Suprapubic skin (tissue), 4 donors: ENCODE results near the gene CEP131.

ENCODE experiments used
- EP300 ChIP-seq: sonication (generic); formaldehyde crosslinking; IDR thresholded peaks from one replicate; pipeline ENCODE4 v1.6.1; 2017; ENCODE audit warnings: antibody characterized with exemption
- POLR2A ChIP-seq, 2 donors: fragments of 450-650 bp; IDR thresholded peaks; one replicate each; pipeline ENCODE4 v1.6.1; 2017; ENCODE audit warnings: antibody characterized with exemption in 2 of 2, mild to moderate bottlenecking in 2 of 2, moderate library complexity in 2 of 2
- POLR2AphosphoS5 ChIP-seq, 3 donors: sonication (generic); formaldehyde crosslinking; IDR thresholded peaks; one replicate each; pipeline ENCODE4 v1.6.1; 2017; ENCODE audit warnings: antibody characterized with exemption in 3 of 3
- TF ChIP-seq, protein P1 (sequence below), 2 donors: fragments of 200-600 bp in 1 of 2; fragments of 450-650 bp in 1 of 2; sonication (generic) in 1 of 2; IDR thresholded peaks; one replicate each; pipeline ENCODE4 v1.5.1; 2016 to 2019; ENCODE audit warnings: antibody characterized with exemption in 2 of 2, mild to moderate bottlenecking in 1 of 2, moderate library complexity in 1 of 2

DNA sequence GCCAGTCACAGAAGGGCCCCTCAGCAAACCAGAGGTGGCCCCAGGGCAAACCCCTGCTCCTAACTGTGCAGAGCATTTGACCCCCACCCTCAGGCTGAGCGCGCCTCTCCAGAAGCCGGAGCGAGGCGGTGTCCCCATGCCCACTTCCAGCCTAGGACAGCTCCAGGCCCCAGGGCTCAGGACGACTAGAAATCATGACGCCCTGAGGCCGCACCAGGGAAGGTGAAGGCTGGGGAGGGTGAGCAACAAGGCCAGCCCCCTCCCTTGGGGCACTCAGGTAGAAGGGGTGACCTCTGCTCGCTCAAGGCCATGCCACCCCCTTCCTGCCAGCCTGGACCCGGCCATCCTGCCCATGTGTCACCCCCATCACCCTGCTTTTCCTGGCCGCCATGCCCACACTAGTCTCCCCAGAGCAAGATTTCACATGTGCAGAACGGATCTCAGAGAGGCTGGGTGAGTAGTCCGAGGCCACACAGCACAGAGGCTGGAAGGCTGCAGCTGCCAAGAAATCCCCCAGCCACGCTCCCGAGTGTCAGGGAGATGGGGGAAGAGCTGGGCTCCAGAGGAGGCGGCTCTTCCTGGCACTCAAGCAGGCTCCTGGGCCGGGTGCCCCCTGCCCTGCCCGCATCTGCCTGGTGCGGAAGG, 59.6 kb downstream of the CEP131 start:
- TF ChIP-seq, protein P1, sequence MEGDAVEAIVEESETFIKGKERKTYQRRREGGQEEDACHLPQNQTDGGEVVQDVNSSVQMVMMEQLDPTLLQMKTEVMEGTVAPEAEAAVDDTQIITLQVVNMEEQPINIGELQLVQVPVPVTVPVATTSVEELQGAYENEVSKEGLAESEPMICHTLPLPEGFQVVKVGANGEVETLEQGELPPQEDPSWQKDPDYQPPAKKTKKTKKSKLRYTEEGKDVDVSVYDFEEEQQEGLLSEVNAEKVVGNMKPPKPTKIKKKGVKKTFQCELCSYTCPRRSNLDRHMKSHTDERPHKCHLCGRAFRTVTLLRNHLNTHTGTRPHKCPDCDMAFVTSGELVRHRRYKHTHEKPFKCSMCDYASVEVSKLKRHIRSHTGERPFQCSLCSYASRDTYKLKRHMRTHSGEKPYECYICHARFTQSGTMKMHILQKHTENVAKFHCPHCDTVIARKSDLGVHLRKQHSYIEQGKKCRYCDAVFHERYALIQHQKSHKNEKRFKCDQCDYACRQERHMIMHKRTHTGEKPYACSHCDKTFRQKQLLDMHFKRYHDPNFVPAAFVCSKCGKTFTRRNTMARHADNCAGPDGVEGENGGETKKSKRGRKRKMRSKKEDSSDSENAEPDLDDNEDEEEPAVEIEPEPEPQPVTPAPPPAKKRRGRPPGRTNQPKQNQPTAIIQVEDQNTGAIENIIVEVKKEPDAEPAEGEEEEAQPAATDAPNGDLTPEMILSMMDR (IDR thresholded peaks at IDR 0.05) = no peak
- TF ChIP-seq EP300 (no peak), POLR2AphosphoS5 (IDR thresholded peaks at IDR 0.05) (no peak), POLR2A (IDR thresholded peaks at IDR 0.05) (no peak)
